ENCODE results near the gene ATCAY.

DNA sequence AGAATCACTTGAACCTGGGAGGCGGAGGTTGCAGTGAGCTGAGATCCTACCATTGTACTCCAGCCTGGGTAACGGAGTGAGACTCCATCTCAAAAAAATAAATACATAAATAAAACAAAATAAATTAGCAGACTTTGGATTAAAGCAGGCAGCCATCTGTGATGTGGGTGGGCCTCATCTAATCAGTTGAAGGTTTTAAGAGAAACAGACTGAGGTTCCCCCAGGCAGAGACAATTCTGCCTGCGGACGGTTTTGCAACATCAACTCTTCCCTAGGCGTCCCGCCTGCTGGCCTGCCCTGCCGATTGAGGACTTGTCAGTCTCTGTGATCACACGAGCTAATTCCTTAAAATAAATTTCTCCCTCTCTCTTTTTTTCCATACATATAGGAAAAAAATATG is 23.7 kb downstream of the ATCAY start:
- TF ChIP-seq, protein P1, sequence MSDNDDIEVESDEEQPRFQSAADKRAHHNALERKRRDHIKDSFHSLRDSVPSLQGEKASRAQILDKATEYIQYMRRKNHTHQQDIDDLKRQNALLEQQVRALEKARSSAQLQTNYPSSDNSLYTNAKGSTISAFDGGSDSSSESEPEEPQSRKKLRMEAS (IDR thresholded peaks at IDR 0.05; ENCODE audit: low read depth, low read length): no peak
- TF ChIP-seq, protein P2, sequence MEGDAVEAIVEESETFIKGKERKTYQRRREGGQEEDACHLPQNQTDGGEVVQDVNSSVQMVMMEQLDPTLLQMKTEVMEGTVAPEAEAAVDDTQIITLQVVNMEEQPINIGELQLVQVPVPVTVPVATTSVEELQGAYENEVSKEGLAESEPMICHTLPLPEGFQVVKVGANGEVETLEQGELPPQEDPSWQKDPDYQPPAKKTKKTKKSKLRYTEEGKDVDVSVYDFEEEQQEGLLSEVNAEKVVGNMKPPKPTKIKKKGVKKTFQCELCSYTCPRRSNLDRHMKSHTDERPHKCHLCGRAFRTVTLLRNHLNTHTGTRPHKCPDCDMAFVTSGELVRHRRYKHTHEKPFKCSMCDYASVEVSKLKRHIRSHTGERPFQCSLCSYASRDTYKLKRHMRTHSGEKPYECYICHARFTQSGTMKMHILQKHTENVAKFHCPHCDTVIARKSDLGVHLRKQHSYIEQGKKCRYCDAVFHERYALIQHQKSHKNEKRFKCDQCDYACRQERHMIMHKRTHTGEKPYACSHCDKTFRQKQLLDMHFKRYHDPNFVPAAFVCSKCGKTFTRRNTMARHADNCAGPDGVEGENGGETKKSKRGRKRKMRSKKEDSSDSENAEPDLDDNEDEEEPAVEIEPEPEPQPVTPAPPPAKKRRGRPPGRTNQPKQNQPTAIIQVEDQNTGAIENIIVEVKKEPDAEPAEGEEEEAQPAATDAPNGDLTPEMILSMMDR (IDR thresholded peaks at IDR 0.05; ENCODE audit: low read depth, low read length): no peak
- TF ChIP-seq POLR2A (IDR thresholded peaks at IDR 0.05; ENCODE audit: extremely low read depth, insufficient read length) (no peak), MYC (IDR thresholded peaks at IDR 0.05; ENCODE audit: low read depth, low read length) (no peak)
